HepG2 (cell line): ENCODE results near the gene CAPSL. TPM values are rescaled to one million over a fixed set of nuclear protein-coding genes. Genes with fewer than 3 reads are reported as not detected.

Experiments used
- ATAC-seq: fragments of 200-7000 bp; cut with Tn5 transposase; 3 replicates; pipeline ENCODE4 v1.9.1; 2020; ENCODE audit warnings: mild to moderate bottlenecking, moderate library complexity
- BruUV-seq: library from RNA; stranded (reverse); fragments of 400-500 nt; replicated peaks from 2 replicates; lab custom pipeline; 2021; lab: Mats Ljungman, UMichigan
- CTCF ChIA-PET: fragments of 300-600 bp; formaldehyde crosslinking; extraction: SDS; loops from one replicate; lab custom pipeline; 2021; ENCODE audit warnings: low total read pairs, inconsistent platforms, low intra/inter-chr PET ratio; lab: Yijun Ruan, JAX
- POLR2A ChIA-PET: fragments of 350-600 bp; sonication (Branson Sonifier 250); formaldehyde crosslinking; loops from one replicate; lab custom pipeline; 2020; ENCODE audit warnings: antibody characterized with exemption, inconsistent platforms; lab: Yijun Ruan, JAX
- DNase-seq: peaks from one replicate; pipeline ENCODE4 v3.0.0-alpha.2; 2015; ENCODE audit warnings: low spot score
- FAIRE-seq: peaks from 3 replicates; lab custom pipeline; 2011; peaks lifted over from hg19 to GRCh38; lab: Jason Lieb, UNC
- H2AFZ ChIP-seq: one replicate; pipeline ENCODE4 v1.6.1; 2011; ENCODE audit warnings: low read length, inconsistent platforms
- H3K27ac ChIP-seq: fragments of 300-600 bp; 3 replicates; pipeline ENCODE4 v1.8.0; 2011; ENCODE audit warnings: mixed run types, mild to moderate bottlenecking, mixed read lengths, low read length, inconsistent platforms; ENCODE audit not compliant: insufficient read depth; ENCODE audit errors: extremely low read length
- H3K27me3 ChIP-seq, 2 experiments: fragments of 200-600 bp in 1 of 2; 2 replicates in 1 of 2; 3 replicates in 1 of 2; pipeline versions ENCODE4 v1.6.0 to v1.8.0; 2011; ENCODE audit warnings: low read length in 2 of 2, mild to moderate bottlenecking in 2 of 2, moderate library complexity in 2 of 2, inconsistent platforms in 1 of 2; ENCODE audit not compliant: insufficient read depth in 2 of 2, control insufficient read depth in 1 of 2
- H3K36me3 ChIP-seq, 2 experiments: fragments of 200-600 bp in 1 of 2; replicated peaks in 1 of 2; 2 replicates in 1 of 2; 3 replicates in 1 of 2; pipeline versions ENCODE4 v1.5.1 to v1.8.0; 2011; ENCODE audit warnings: low read length in 2 of 2, inconsistent platforms in 1 of 2; ENCODE audit not compliant: insufficient read depth in 2 of 2, control insufficient read depth in 1 of 2
- H3K4me1 ChIP-seq: 2 replicates; pipeline ENCODE4 v1.5.1; 2012; ENCODE audit warnings: low read length, inconsistent platforms; ENCODE audit not compliant: insufficient read depth
- H3K4me2 ChIP-seq: 2 replicates; pipeline ENCODE4 v1.6.0; 2011; ENCODE audit warnings: low read depth, low read length, inconsistent platforms
- H3K4me3 ChIP-seq, 3 experiments: fragments of 200-600 bp in 1 of 3; sonication (generic), shearing (Covaris generic) in 1 of 3; replicated peaks in 1 of 3; 2 replicates each; pipeline ENCODE4 v1.5.1; 2011 to 2016; ENCODE audit warnings: low read length in 3 of 3, inconsistent platforms in 2 of 3, low read depth in 2 of 3, mild to moderate bottlenecking in 2 of 3, control low read depth in 1 of 3, mixed read lengths in 1 of 3; ENCODE audit not compliant: insufficient read depth in 1 of 3
- H3K79me2 ChIP-seq: one replicate; pipeline ENCODE4 v1.6.1; 2011; ENCODE audit warnings: low read length, inconsistent platforms; ENCODE audit not compliant: insufficient read depth
- H3K9ac ChIP-seq: 2 replicates; pipeline ENCODE4 v1.6.0; 2011; ENCODE audit warnings: mild to moderate bottlenecking, low read depth, low read length, inconsistent platforms; ENCODE audit not compliant: insufficient read depth
- H3K9me3 ChIP-seq: 2 replicates; pipeline ENCODE4 v1.5.1; 2012; ENCODE audit warnings: mild to moderate bottlenecking, low read length
- H4K20me1 ChIP-seq: 2 replicates; pipeline ENCODE4 v1.6.0; 2011; ENCODE audit warnings: inconsistent platforms, mild to moderate bottlenecking, low read length, moderate library complexity; ENCODE audit not compliant: insufficient read depth
- NCOR1 ChIP-seq: fragments of 200-600 bp; sonication (generic); IDR thresholded peaks from 2 replicates; pipeline ENCODE4 v1.7.0; 2017; ENCODE audit warnings: antibody characterized with exemption, low read length, borderline replicate concordance
- NFYC ChIP-seq: IDR thresholded peaks from 2 replicates; pipeline ENCODE4 v1.6.1; 2016; ENCODE audit warnings: missing genetic modification reagents, missing compliant biosample characterization
- SMAD1 ChIP-seq: sonication (generic); formaldehyde crosslinking; IDR thresholded peaks from 2 replicates; pipeline ENCODE4 v1.4.0; 2020; ENCODE audit warnings: missing genetic modification reagents, low read depth, mild to moderate bottlenecking, borderline replicate concordance
- in situ Hi-C: cut with HindIII; loops from 2 replicates; pipeline ENCODE4 v1.10.0; 2017; ENCODE audit warnings: low pct_unique_long_range_greater_than_20kb; ENCODE audit not compliant: extremely low pct_ligation_motif_present
- intact Hi-C: fragments of 100-400 bp; cut with micrococcal nuclease; formaldehyde crosslinking; loops from one replicate; pipeline ENCODE4 v1.10.0; 2022; ENCODE audit not compliant: unreplicated experiment
- polyA plus RNA-seq, 8 experiments: library from polyadenylated mRNA; depleted of rRNA in 3 of 8; stranded (reverse) in 7 of 8; unstranded in 1 of 8; fragments of >200 nt; fragmentation: Illumina TruSeq in 4 of 8; extraction: Trizol in 4 of 8; gene quantifications; 2 replicates each; pipeline versions ENCODE4 v1.2.1 to v1.2.3, GENCODE V29; 2011 to 2016; ENCODE audit warnings: low read depth in 4 of 8, missing spikeins in 1 of 8, mixed read lengths in 1 of 8; ENCODE audit not compliant: insufficient read depth in 1 of 8
- total RNA-seq, 5 experiments: library from RNA; depleted of rRNA; stranded (reverse); fragments of >200 nt; fragmentation: Illumina TruSeq; extraction: Trizol; gene quantifications; 2 replicates each; pipeline ENCODE4 v1.2.3, GENCODE V29; 2016; ENCODE audit warnings: low read depth in 1 of 5
- TF ChIP-seq, protein P1 (sequence below): sonication (generic); formaldehyde crosslinking; IDR thresholded peaks from 2 replicates; pipeline ENCODE4 v1.4.0; 2020; ENCODE audit warnings: missing genetic modification reagents, borderline replicate concordance
- TF ChIP-seq, protein P2 (sequence below): sonication (generic); formaldehyde crosslinking; IDR thresholded peaks from 2 replicates; pipeline ENCODE4 v1.4.0; 2020; ENCODE audit warnings: missing genetic modification reagents, borderline replicate concordance

Gene CAPSL
- total and polyA plus RNA-seq, 2 of the 13 experiments (the other 11 are each of a cell fraction or from before 2014, with no cell fraction given), result not detected

DNA sequence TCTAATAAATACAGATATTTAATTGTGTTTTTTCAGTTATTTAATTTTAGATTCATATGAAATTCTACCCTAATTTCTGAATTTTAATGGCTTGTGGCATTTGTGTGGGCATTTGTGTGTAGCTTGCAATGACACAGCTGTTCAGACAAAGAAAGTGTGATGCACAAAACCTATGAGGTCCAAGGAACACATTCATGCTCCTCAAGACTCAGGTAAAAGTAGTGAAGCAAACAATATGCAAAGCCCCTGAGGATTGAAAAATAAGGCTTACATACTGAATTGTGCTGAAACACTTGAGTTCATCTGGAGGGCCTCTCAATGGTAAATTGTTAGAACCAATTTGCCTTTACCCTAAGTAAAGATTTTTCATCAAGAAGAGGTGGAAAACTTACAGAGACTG lies 53.6 kb downstream of the CAPSL start:
- Histone ChIP-seq H3K79me2 (no peaks in the 10 kb centered on the region), H3K36me3 (no peaks in the 10 kb centered on the region), H3K27me3 (no peaks in the 10 kb centered on the region), H3K4me1 (no peaks in the 10 kb centered on the region), H3K9me3 (no peaks in the 10 kb centered on the region), H4K20me1 (no peaks in the 10 kb centered on the region), H2AFZ (no peak overlapping the region), H3K4me2 (no peak overlapping the region), H3K9ac (no peak overlapping the region), H3K4me3 (no peak overlapping the region), H3K27ac (no peak overlapping the region)
- intact Hi-C loops (no loop called here), in situ Hi-C loops (no loop called here)
- ATAC-seq, result no peak
- ChIA-PET CTCF (no interaction called here), POLR2A (no interaction called here)
- no peak for TF ChIP-seq SMAD1 (CRISPR knock-in tag)
- TF ChIP-seq, protein P1, sequence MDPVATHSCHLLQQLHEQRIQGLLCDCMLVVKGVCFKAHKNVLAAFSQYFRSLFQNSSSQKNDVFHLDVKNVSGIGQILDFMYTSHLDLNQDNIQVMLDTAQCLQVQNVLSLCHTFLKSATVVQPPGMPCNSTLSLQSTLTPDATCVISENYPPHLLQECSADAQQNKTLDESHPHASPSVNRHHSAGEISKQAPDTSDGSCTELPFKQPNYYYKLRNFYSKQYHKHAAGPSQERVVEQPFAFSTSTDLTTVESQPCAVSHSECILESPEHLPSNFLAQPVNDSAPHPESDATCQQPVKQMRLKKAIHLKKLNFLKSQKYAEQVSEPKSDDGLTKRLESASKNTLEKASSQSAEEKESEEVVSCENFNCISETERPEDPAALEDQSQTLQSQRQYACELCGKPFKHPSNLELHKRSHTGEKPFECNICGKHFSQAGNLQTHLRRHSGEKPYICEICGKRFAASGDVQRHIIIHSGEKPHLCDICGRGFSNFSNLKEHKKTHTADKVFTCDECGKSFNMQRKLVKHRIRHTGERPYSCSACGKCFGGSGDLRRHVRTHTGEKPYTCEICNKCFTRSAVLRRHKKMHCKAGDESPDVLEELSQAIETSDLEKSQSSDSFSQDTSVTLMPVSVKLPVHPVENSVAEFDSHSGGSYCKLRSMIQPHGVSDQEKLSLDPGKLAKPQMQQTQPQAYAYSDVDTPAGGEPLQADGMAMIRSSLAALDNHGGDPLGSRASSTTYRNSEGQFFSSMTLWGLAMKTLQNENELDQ, result no peak
- TF ChIP-seq NCOR1, result no peak
- no peak for TF ChIP-seq NFYC (CRISPR knock-in tag)
- TF ChIP-seq, protein P2, sequence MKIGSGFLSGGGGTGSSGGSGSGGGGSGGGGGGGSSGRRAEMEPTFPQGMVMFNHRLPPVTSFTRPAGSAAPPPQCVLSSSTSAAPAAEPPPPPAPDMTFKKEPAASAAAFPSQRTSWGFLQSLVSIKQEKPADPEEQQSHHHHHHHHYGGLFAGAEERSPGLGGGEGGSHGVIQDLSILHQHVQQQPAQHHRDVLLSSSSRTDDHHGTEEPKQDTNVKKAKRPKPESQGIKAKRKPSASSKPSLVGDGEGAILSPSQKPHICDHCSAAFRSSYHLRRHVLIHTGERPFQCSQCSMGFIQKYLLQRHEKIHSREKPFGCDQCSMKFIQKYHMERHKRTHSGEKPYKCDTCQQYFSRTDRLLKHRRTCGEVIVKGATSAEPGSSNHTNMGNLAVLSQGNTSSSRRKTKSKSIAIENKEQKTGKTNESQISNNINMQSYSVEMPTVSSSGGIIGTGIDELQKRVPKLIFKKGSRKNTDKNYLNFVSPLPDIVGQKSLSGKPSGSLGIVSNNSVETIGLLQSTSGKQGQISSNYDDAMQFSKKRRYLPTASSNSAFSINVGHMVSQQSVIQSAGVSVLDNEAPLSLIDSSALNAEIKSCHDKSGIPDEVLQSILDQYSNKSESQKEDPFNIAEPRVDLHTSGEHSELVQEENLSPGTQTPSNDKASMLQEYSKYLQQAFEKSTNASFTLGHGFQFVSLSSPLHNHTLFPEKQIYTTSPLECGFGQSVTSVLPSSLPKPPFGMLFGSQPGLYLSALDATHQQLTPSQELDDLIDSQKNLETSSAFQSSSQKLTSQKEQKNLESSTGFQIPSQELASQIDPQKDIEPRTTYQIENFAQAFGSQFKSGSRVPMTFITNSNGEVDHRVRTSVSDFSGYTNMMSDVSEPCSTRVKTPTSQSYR (CRISPR knock-in tag), result no peak
- no peak for FAIRE-seq
- DNase-seq, result no peak
- no TSS peak for BruUV-seq
